Endothelial cell of umbilical vein (primary cell): Measurements from ENCODE around the gene TMEM98. TPM values are rescaled to one million over a fixed set of nuclear protein-coding genes. Genes with fewer than 3 reads are reported as not detected.
A peak's percentile ranks its signal among the peaks of the same experiment; 100 is the strongest.

ENCODE experiments used
- BruUV-seq: library from RNA; stranded (reverse); fragments of 400-500 nt; replicated peaks from 2 replicates; lab custom pipeline; 2021; lab: Mats Ljungman, UMichigan
- CTCF ChIA-PET: fragments of 300-600, 350-600 bp; sonication (Branson Sonifier 250); formaldehyde crosslinking; loops from one replicate; lab custom pipeline; 2021; ENCODE audit warnings: antibody characterized with exemption, inconsistent platforms; lab: Charles Lee
- POLR2A ChIA-PET: fragments of 300-600, 350-600 bp; sonication (Branson Sonifier 250); formaldehyde crosslinking; loops from one replicate; lab custom pipeline; 2021; ENCODE audit warnings: antibody characterized with exemption, inconsistent platforms; lab: Charles Lee
- DNase-seq: peaks from one replicate; pipeline ENCODE4 v3.0.0-alpha.2; 2011; ENCODE audit warnings: low read depth, low spot score
- FAIRE-seq: peaks from 2 replicates; lab custom pipeline; 2011; peaks lifted over from hg19 to GRCh38; lab: Jason Lieb, UNC
- H2AFZ ChIP-seq: 2 replicates; pipeline ENCODE4 v1.6.0; 2012; ENCODE audit warnings: low read depth, low read length, control low read depth, inconsistent platforms
- H3K27ac ChIP-seq: 2 replicates; pipeline ENCODE4 v1.5.1; 2011; ENCODE audit warnings: low read depth, mild to moderate bottlenecking, control low read depth, low read length, moderate library complexity; ENCODE audit not compliant: insufficient read depth
- H3K27me3 ChIP-seq, 2 experiments: 2 replicates each; pipeline versions ENCODE4 v1.6.0 to v1.6.1; 2011; ENCODE audit warnings: low read length in 2 of 2, mixed read lengths in 1 of 2; ENCODE audit not compliant: control insufficient read depth in 2 of 2, insufficient read depth in 2 of 2
- H3K36me3 ChIP-seq, 2 experiments: 2 replicates in 1 of 2; 3 replicates in 1 of 2; pipeline ENCODE4 v1.5.1; 2011; ENCODE audit warnings: low read length in 2 of 2, mild to moderate bottlenecking in 1 of 2, moderate library complexity in 1 of 2; ENCODE audit not compliant: control insufficient read depth in 2 of 2, insufficient read depth in 2 of 2; ENCODE audit errors: extremely low read depth in 1 of 2
- H3K4me1 ChIP-seq: 3 replicates; pipeline ENCODE4 v1.5.1; 2011; ENCODE audit warnings: mild to moderate bottlenecking, low read length; ENCODE audit not compliant: control insufficient read depth, insufficient read depth; ENCODE audit errors: extremely low read depth
- H3K4me2 ChIP-seq: 2 replicates; pipeline ENCODE4 v1.6.1; 2011; ENCODE audit warnings: low read length, control low read depth, mixed read lengths; ENCODE audit not compliant: insufficient read depth
- H3K4me3 ChIP-seq, 3 experiments: fragments of 200-600 bp in 1 of 3; sonication (generic), shearing (Covaris generic) in 1 of 3; replicated peaks in 1 of 3; 2 replicates each; pipeline ENCODE4 v1.5.1; 2011 to 2016; ENCODE audit warnings: control low read depth in 3 of 3, low read length in 3 of 3, mild to moderate bottlenecking in 2 of 3, inconsistent platforms in 1 of 3, low read depth in 1 of 3, moderate library complexity in 1 of 3; ENCODE audit not compliant: insufficient read depth in 1 of 3
- H3K79me2 ChIP-seq: 2 replicates; pipeline ENCODE4 v1.6.0; 2012; ENCODE audit warnings: low read length, inconsistent platforms; ENCODE audit not compliant: control insufficient read depth, insufficient read depth
- H3K9ac ChIP-seq: replicated peaks from 2 replicates; pipeline ENCODE3; 2011; ENCODE audit warnings: low read length, control low read depth; ENCODE audit not compliant: insufficient read depth; ENCODE audit errors: extremely low read depth
- H3K9me1 ChIP-seq: replicated peaks from 3 replicates; pipeline ENCODE4 v1.6.0; 2011; ENCODE audit warnings: mild to moderate bottlenecking, low read length; ENCODE audit not compliant: control insufficient read depth, insufficient read depth; ENCODE audit errors: extremely low read depth
- H3K9me3 ChIP-seq: replicated peaks from 2 replicates; pipeline ENCODE4 v1.5.1; 2012; ENCODE audit warnings: low read length, inconsistent platforms; ENCODE audit not compliant: control insufficient read depth, insufficient read depth
- H4K20me1 ChIP-seq: replicated peaks from 2 replicates; pipeline ENCODE3; 2011; ENCODE audit warnings: mild to moderate bottlenecking, low read length; ENCODE audit not compliant: control insufficient read depth, insufficient read depth; ENCODE audit errors: extremely low read depth
- EZH2 ChIP-seq: IDR thresholded peaks from 2 replicates; pipeline ENCODE4 v1.6.1; 2012; ENCODE audit warnings: borderline replicate concordance, low read depth, mild to moderate bottlenecking, moderate library complexity, low read length, inconsistent platforms; ENCODE audit not compliant: severe bottlenecking
- FOS ChIP-seq: IDR thresholded peaks from 2 replicates; pipeline ENCODE4 v1.6.1; 2011; ENCODE audit warnings: mild to moderate bottlenecking, low read length, moderate library complexity, borderline replicate concordance; ENCODE audit not compliant: insufficient read depth
- GATA2 ChIP-seq: IDR thresholded peaks from 2 replicates; pipeline ENCODE4 v1.7.0; 2011; ENCODE audit warnings: low read depth, mild to moderate bottlenecking, moderate library complexity, mixed read lengths, low read length; ENCODE audit not compliant: insufficient read length, insufficient read depth
- JUN ChIP-seq: IDR thresholded peaks from 2 replicates; pipeline ENCODE4 v1.6.1; 2011; ENCODE audit warnings: borderline replicate concordance, low read depth; ENCODE audit not compliant: insufficient read length, insufficient read depth
- MYC ChIP-seq: IDR thresholded peaks from one replicate; pipeline ENCODE4 v1.6.1; 2011; ENCODE audit warnings: mild to moderate bottlenecking, low read depth, low read length
- POLR2A ChIP-seq: IDR thresholded peaks from 2 replicates; pipeline ENCODE4 v1.6.1; 2012; ENCODE audit warnings: low read depth, mild to moderate bottlenecking, control low read depth, low read length
- POLR2AphosphoS5 ChIP-seq: IDR thresholded peaks from 2 replicates; pipeline ENCODE4 v1.6.1; 2012; ENCODE audit warnings: low read depth, mild to moderate bottlenecking, control low read depth, low read length, moderate library complexity; ENCODE audit not compliant: insufficient read depth
- dilution Hi-C: fragments of 300-500 bp; cut with MboI; formaldehyde crosslinking; loops from one replicate; pipeline ENCODE4 v1.15.0; 2019; ENCODE audit warnings: low sequenced_read_pairs; ENCODE audit not compliant: extremely low pct_ligation_motif_present
- intact Hi-C: fragments of 100-400 bp; cut with micrococcal nuclease; formaldehyde crosslinking; loops from one replicate; pipeline ENCODE4 v1.10.0; 2022
- polyA plus RNA-seq, 4 experiments: library from polyadenylated mRNA; depleted of rRNA in 3 of 4; stranded (reverse) in 3 of 4; unstranded in 1 of 4; fragments of >200 nt; gene quantifications; 2 replicates each; pipeline versions ENCODE4 v1.2.1 to v1.2.3, GENCODE V29; 2011 to 2012; ENCODE audit warnings: missing spikeins in 1 of 4
- total RNA-seq: library from RNA; stranded (reverse); gene quantifications from 2 replicates; pipeline ENCODE4 v1.2.3, GENCODE V29; 2021
- TF ChIP-seq, protein P1 (sequence below): IDR thresholded peaks from 2 replicates; pipeline ENCODE4 v1.6.1; 2011; ENCODE audit not compliant: insufficient read depth, insufficient read length
- TF ChIP-seq, protein P2 (sequence below), 2 donors: IDR thresholded peaks; 1 replicate in 1 of 2; 2 replicates in 1 of 2; pipeline ENCODE4 v1.5.1; 2011; ENCODE audit warnings: low read length in 2 of 2, mild to moderate bottlenecking in 2 of 2, moderate library complexity in 2 of 2, control low read depth in 1 of 2, inconsistent platforms in 1 of 2, low read depth in 1 of 2; ENCODE audit not compliant: insufficient read depth in 1 of 2; ENCODE audit errors: extremely low read depth in 1 of 2

TMEM98 gene
- total and polyA plus RNA-seq, 2 donors (not counting 3 experiments of a cell fraction or from before 2014, with no cell fraction given): 83.6 to 456 TPM

DNA sequence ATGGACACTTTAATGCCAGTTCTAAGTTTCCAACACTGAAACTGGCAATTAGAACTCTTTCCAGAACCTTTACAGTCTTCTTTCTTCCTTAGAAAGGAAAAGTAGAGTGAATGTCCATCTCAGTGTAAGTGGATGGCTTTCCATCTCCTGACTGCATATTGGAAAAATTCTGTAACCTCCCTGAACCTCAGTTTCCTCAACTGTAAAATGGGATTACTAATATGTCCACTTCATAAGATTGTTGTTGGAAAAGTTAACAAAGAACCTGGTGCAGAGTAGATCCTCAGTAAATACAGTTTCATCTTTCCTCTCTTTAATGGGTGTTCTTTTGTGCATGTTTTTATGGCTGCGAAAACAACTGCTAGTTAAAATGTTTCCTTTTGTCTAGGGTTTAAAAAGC, 2.6 kb downstream of the TMEM98 start:
- Histone ChIP-seq H3K4me2 (no peak overlapping the region), H3K4me3 (no peak overlapping the region), H3K79me2 (no peaks in the 10 kb centered on the region), H3K9ac (no peak overlapping the region), H4K20me1 (no peaks in the 10 kb centered on the region), H3K4me1 (peaks cover 31% of the 10 kb centered on the region), H3K9me3 (no peaks in the 10 kb centered on the region), H3K27me3 (no peaks in the 10 kb centered on the region), H3K36me3 (peaks cover 15 to 18% of the 10 kb centered on the region in 2 experiments), H3K27ac (no peak overlapping the region), H2AFZ (no peak overlapping the region), H3K9me1 (no peaks in the 10 kb centered on the region)
- CTCF ChIA-PET: interaction anchor here (1.2 to 1.5 kb wide), 2 partner anchors 11 to 19 kb away, joined by 3 to 4 read pairs; no protein-coding TSS in a partner anchor
- intact Hi-C loops: loop anchor here (10.0 kb wide), 1 partner anchor 256 kb away; no protein-coding TSS in a partner anchor
- TF ChIP-seq FOS (no peak), EZH2 (no peak), JUN (no peak)
- POLR2A ChIA-PET: no interaction called here
- FAIRE-seq (peak; percentile 63), DNase-seq (no peak)
- dilution Hi-C loops: no loop called here
- no TSS peak for BruUV-seq

DNA sequence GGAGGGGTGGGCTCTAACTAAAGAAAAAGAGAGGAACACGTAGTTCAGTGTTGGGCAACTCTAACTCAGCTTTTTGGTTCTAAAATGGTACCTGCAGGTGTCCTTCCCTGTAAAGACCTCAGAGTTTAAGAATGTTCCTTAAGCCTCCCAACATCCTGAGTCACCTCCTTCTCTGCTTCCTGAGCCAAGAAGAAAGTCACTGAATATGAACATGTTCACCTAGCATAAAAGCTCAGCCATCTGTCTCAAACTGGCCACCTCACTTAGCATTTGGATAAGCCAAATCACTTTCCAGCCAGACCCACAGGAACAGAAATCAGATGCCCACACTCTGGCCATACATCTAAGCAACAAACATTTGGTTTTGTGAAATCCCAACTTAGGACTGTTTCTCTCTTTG, 3.7 kb downstream of the TMEM98 start:
- Histone ChIP-seq H3K4me2 (no peak overlapping the region), H2AFZ (no peak overlapping the region), H3K27me3 (no peaks in the 10 kb centered on the region), H3K9ac (no peak overlapping the region), H3K4me3 (no peak overlapping the region), H3K36me3 (peaks cover 18 to 24% of the 10 kb centered on the region in 2 experiments), H3K4me1 (peaks cover 35% of the 10 kb centered on the region), H4K20me1 (no peaks in the 10 kb centered on the region), H3K79me2 (no peaks in the 10 kb centered on the region), H3K9me1 (no peaks in the 10 kb centered on the region), H3K27ac (no peak overlapping the region), H3K9me3 (no peaks in the 10 kb centered on the region)
- no peak for DNase-seq
- no TSS peak for BruUV-seq
- POLR2A ChIA-PET: no interaction called here
- dilution Hi-C loops: no loop called here
- FAIRE-seq: peak; percentile 62
- CTCF ChIA-PET: interaction anchor here (0.9 to 1.2 kb wide), 2 partner anchors 10 to 55 kb away, joined by 3 to 4 read pairs; partner anchors contain the start of gene MYO1D
- TF ChIP-seq POLR2AphosphoS5 (no peak), JUN (no peak), FOS (no peak), EZH2 (no peak), POLR2A (no peak), GATA2 (no peak), MYC (no peak)
- TF ChIP-seq, protein P1, sequence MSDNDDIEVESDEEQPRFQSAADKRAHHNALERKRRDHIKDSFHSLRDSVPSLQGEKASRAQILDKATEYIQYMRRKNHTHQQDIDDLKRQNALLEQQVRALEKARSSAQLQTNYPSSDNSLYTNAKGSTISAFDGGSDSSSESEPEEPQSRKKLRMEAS: no peak
- TF ChIP-seq, protein P2, sequence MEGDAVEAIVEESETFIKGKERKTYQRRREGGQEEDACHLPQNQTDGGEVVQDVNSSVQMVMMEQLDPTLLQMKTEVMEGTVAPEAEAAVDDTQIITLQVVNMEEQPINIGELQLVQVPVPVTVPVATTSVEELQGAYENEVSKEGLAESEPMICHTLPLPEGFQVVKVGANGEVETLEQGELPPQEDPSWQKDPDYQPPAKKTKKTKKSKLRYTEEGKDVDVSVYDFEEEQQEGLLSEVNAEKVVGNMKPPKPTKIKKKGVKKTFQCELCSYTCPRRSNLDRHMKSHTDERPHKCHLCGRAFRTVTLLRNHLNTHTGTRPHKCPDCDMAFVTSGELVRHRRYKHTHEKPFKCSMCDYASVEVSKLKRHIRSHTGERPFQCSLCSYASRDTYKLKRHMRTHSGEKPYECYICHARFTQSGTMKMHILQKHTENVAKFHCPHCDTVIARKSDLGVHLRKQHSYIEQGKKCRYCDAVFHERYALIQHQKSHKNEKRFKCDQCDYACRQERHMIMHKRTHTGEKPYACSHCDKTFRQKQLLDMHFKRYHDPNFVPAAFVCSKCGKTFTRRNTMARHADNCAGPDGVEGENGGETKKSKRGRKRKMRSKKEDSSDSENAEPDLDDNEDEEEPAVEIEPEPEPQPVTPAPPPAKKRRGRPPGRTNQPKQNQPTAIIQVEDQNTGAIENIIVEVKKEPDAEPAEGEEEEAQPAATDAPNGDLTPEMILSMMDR (IDR thresholded peaks at IDR 0.05; ENCODE audit: extremely low read depth in 1 of 2, insufficient read depth in 1 of 2, low read depth in 1 of 2, low read length in 2 of 2): no peak
- intact Hi-C loops: loop anchor here (10.0 kb wide), 1 partner anchor 257 kb away; no protein-coding TSS in a partner anchor
